GM12891 (cell line): Measurements from ENCODE around the gene CEACAM18.

Source experiments
- PAX5 ChIP-seq: IDR thresholded peaks from 2 replicates; pipeline ENCODE4 v1.6.1; 2011; ENCODE audit warnings: low read length, moderate library complexity, mild to moderate bottlenecking; ENCODE audit not compliant: insufficient read depth, severe bottlenecking
- POLR2A ChIP-seq: IDR thresholded peaks from 2 replicates; pipeline ENCODE4 v1.6.1; 2011; ENCODE audit warnings: low read depth, low read length, control low read depth
- POLR2AphosphoS5 ChIP-seq: IDR thresholded peaks from 2 replicates; pipeline ENCODE4 v1.6.1; 2011; ENCODE audit warnings: low read depth, low read length, control low read depth
- SPI1 ChIP-seq: IDR thresholded peaks from 2 replicates; pipeline ENCODE4 v1.6.1; 2011; ENCODE audit warnings: low read depth, low read length, control low read depth
- TAF1 ChIP-seq: IDR thresholded peaks from 2 replicates; pipeline ENCODE4 v1.6.1; 2011; ENCODE audit warnings: low read depth, low read length, control low read depth

- TF ChIP-seq TAF1: no peak
- no peak for TF ChIP-seq POLR2A
- no peak for TF ChIP-seq PAX5
- no peak for TF ChIP-seq SPI1
- no peak for TF ChIP-seq POLR2AphosphoS5
These were observed 27.6 kb downstream of the CEACAM18 start for GRCh38 chr19:51505904-51506303.
